Smooth muscle cell (in vitro differentiated cells): ENCODE results near the gene IFT20. TPM values are rescaled to one million over a fixed set of nuclear protein-coding genes. Genes with fewer than 3 reads are reported as not detected.
"Not testable (repeated sequence)": the region's sequence is repeated elsewhere in the genome, so short reads cannot be mapped to it uniquely, and the experiment has no call there.

Source experiments
- DNase-seq: peaks from one replicate; lab custom pipeline; 2025; ENCODE audit not compliant: unreplicated experiment; lab: John Stamatoyannopoulos, UW
- H2AFZ ChIP-seq: fragments of 200-600 bp; sonication (generic); 2 replicates; pipeline ENCODE4 v1.6.0; 2016; ENCODE audit warnings: antibody characterized with exemption, low read depth, mild to moderate bottlenecking
- H3F3A ChIP-seq: fragments of 200-600 bp; sonication (generic); 2 replicates; pipeline ENCODE4 v1.6.0; 2017; ENCODE audit warnings: antibody characterized with exemption, low read depth
- H3K27ac ChIP-seq: fragments of 200-600 bp; sonication (generic); 2 replicates; pipeline ENCODE4 v1.5.1; 2016; ENCODE audit warnings: low read depth, mild to moderate bottlenecking
- H3K27me3 ChIP-seq: fragments of 200-600 bp; sonication (generic); 2 replicates; pipeline ENCODE4 v1.6.1; 2016; ENCODE audit warnings: low read depth, mild to moderate bottlenecking
- H3K36me3 ChIP-seq: fragments of 200-600 bp; sonication (generic); 2 replicates; pipeline ENCODE4 v1.5.1; 2016; ENCODE audit warnings: low read depth
- H3K4me1 ChIP-seq: fragments of 200-600 bp; sonication (generic); 2 replicates; pipeline ENCODE4 v1.5.1; 2016; ENCODE audit warnings: low read depth
- H3K4me2 ChIP-seq: fragments of 200-600 bp; sonication (generic); 2 replicates; pipeline ENCODE4 v1.6.0; 2016; ENCODE audit warnings: mild to moderate bottlenecking
- H3K4me3 ChIP-seq: fragments of 200-600 bp; sonication (generic); 2 replicates; pipeline ENCODE4 v1.5.1; 2016; ENCODE audit warnings: mild to moderate bottlenecking
- H3K79me2 ChIP-seq: fragments of 200-600 bp; sonication (generic); 2 replicates; pipeline ENCODE4 v1.6.0; 2016; ENCODE audit warnings: low read depth, mild to moderate bottlenecking
- H3K9ac ChIP-seq: fragments of 200-600 bp; sonication (generic); 2 replicates; pipeline ENCODE4 v1.6.0; 2016; ENCODE audit warnings: low read depth
- H3K9me3 ChIP-seq: fragments of 200-600 bp; sonication (generic); replicated peaks from 2 replicates; pipeline ENCODE4 v1.5.1; 2016; ENCODE audit warnings: low read depth
- H4K20me1 ChIP-seq: fragments of 200-600 bp; sonication (generic); 2 replicates; pipeline ENCODE4 v1.6.0; 2016; ENCODE audit warnings: low read depth
- CTCF ChIP-seq: fragments of 200-600 bp; sonication (generic); IDR thresholded peaks from 2 replicates; pipeline ENCODE4 v1.5.1; 2017; ENCODE audit warnings: borderline replicate concordance, mild to moderate bottlenecking, antibody characterized with exemption; ENCODE audit not compliant: insufficient read depth, poor library complexity, severe bottlenecking
- WGBS: methylation state at CpG from one replicate; pipeline ENCODE4 v1.1.7; 2016; ENCODE audit warnings: low lambda C conversion rate; 5-methylcytosine and 5-hydroxymethylcytosine counted together
- polyA plus RNA-seq: library from polyadenylated mRNA; unstranded; fragments of >200 nt; fragmentation: Nextera tagmentation; extraction: Ambion mirVana; gene quantifications from 2 replicates; pipeline ENCODE4 v1.2.1, GENCODE V29; 2016
- total RNA-seq: library from RNA; depleted of rRNA; stranded (reverse); fragments of >200 nt; gene quantifications from 2 replicates; pipeline ENCODE4 v1.2.3, GENCODE V29; 2014

Gene IFT20
- total and polyA plus RNA-seq, 2 experiments from 2014 or later = 49.8 to 88.9 TPM

- H3K4me3 ChIP-seq = no peak overlapping the region
- no peak overlapping the region for H3K9ac ChIP-seq
- no peak overlapping the region for H2AFZ ChIP-seq
- no peak for DNase-seq
- no peak overlapping the region for H3K27ac ChIP-seq
- no peaks in the 10 kb centered on the region for H3F3A ChIP-seq
- H4K20me1 ChIP-seq = no peaks in the 10 kb centered on the region
- no peak overlapping the region for H3K4me2 ChIP-seq
- no peaks in the 10 kb centered on the region for H3K4me1 ChIP-seq
- no peaks in the 10 kb centered on the region for H3K9me3 ChIP-seq
- H3K27me3 ChIP-seq = no peaks in the 10 kb centered on the region
- no peak for TF ChIP-seq CTCF
- no peaks in the 10 kb centered on the region for H3K79me2 ChIP-seq
- 78% methylated on average over 3 of the region's 3 CpGs for WGBS
- H3K36me3 ChIP-seq = no peaks in the 10 kb centered on the region
Measured at GRCh38 chr17:28295677-28296578, 39.3 kb downstream of the IFT20 start.

GRCh38 chr17:28293994-28294393 lies 41.3 kb downstream of the IFT20 start:
- H3K4me1 ChIP-seq = no peaks in the 10 kb centered on the region

DNA sequence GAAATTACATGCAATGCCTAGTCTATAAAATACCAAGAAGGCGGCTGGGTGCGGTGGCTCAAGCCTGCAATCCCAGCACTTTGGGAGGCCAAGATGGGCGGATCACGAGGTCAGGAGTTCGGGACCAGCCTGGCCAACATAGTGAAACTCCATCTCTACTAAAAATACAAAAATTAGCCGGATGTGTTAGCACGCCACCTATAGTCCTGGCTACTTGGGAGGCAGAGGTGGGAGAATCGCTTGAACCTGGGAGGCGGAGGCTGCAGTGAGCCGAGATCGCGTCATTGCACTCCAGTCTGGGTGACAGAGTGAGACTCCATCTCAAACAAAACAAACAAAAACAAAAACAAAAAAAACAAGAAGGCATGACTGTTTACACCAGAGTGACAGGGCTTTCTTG lies 42.4 kb downstream of the IFT20 start:
- H3K4me3 ChIP-seq, DNase-seq, H3K9me3 ChIP-seq, H3K79me2 ChIP-seq, H3K36me3 ChIP-seq, H3K27ac ChIP-seq, H3K4me1 ChIP-seq, H3K9ac ChIP-seq, H4K20me1 ChIP-seq, H3K4me2 ChIP-seq, H3K27me3 ChIP-seq, H2AFZ ChIP-seq, H3F3A ChIP-seq: not testable (repeated sequence)
- WGBS = 83% methylated on average over 12 of the region's 12 CpGs

More at GRCh38 chr17:28293994-28294393, 41.3 kb downstream of the IFT20 start:
- no peak overlapping the region for H3K27ac ChIP-seq
- no peaks in the 10 kb centered on the region for H3K79me2 ChIP-seq
- no peak overlapping the region for H3K4me3 ChIP-seq
- no peaks in the 10 kb centered on the region for H4K20me1 ChIP-seq
- H3K27me3 ChIP-seq = no peaks in the 10 kb centered on the region
- 97% methylated on average over 6 of the region's 6 CpGs for WGBS
- H3K36me3 ChIP-seq = no peaks in the 10 kb centered on the region
- no peaks in the 10 kb centered on the region for H3F3A ChIP-seq
- H2AFZ ChIP-seq = no peak overlapping the region
- H3K9me3 ChIP-seq = no peaks in the 10 kb centered on the region
- no peak overlapping the region for H3K4me2 ChIP-seq
- TF ChIP-seq CTCF = no peak
- H3K9ac ChIP-seq = no peak overlapping the region
- no peak for DNase-seq

DNA sequence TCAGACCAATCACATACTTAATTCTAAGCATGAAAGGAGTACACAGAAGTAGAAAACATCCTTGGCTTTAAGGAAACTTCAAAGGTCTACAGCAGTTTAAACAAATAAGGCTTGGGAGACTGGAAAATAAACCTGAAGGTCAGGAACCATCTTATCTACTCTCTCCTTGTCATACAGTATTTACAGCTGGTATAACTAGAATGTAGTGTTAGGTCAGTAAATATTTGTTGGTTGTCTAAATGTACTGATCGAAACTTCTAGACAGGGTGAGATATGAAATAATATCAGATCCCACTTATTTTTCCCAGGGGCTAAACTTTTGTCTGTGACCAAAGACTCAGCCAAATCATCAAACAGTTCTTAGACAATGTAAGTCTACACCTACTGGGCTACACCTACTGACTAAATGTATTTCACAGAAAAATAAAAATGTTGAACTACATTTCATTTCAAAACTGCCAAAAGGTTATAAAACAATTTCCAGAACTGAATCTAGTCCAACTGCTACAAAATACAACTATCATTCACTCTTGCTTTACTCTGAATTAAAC lies 43.4 kb downstream of the IFT20 start:
- Histone ChIP-seq H3K4me2 (no peak overlapping the region), H3K9me3 (no peaks in the 10 kb centered on the region), H2AFZ (no peak overlapping the region), H3K4me3 (no peak overlapping the region), H3K9ac (no peak overlapping the region), H3K4me1 (no peaks in the 10 kb centered on the region), H4K20me1 (no peaks in the 10 kb centered on the region), H3K27ac (no peak overlapping the region), H3K36me3 (no peaks in the 10 kb centered on the region), H3K79me2 (no peaks in the 10 kb centered on the region), H3K27me3 (no peaks in the 10 kb centered on the region), H3F3A (no peaks in the 10 kb centered on the region)
- no peak for TF ChIP-seq CTCF
- no peak for DNase-seq
- WGBS = 97% methylated on average over 1 of the region's 1 CpG
